ENCODE measurements around the gene OSBPL5.

OSBPL5 gene

GRCh38 chr11:3148255-3148989, 16.7 kb downstream of the OSBPL5 start:
- no peak for DNase-seq (ENCODE audit: low read depth)

- no peak for DNase-seq (ENCODE audit: low read depth)
Observed at GRCh38 chr11:3147626-3148025, 17.5 kb downstream of the OSBPL5 start.

GRCh38 chr11:3147257-3147619, 17.9 kb downstream of the OSBPL5 start:
- peak; percentile 48 for DNase-seq (ENCODE audit: low read depth)

- DNase-seq (ENCODE audit: low read depth): peak; percentile 88
Observed at GRCh38 chr11:3146612-3147256, 18.4 kb downstream of the OSBPL5 start.

- no peak for DNase-seq (ENCODE audit: low read depth)
Observed at GRCh38 chr11:3145206-3145520, 19.9 kb downstream of the OSBPL5 start.

- no peak for DNase-seq (ENCODE audit: low read depth)
Observed at GRCh38 chr11:3144296-3145205, 20.6 kb downstream of the OSBPL5 start.

- no peak for DNase-seq (ENCODE audit: low read depth)
Observed at GRCh38 chr11:3143136-3143880, 21.8 kb downstream of the OSBPL5 start.

GRCh38 chr11:3140291-3140603, 24.9 kb downstream of the OSBPL5 start:
- DNase-seq (ENCODE audit: low read depth): no peak

GRCh38 chr11:3139481-3140290, 25.4 kb downstream of the OSBPL5 start:
- DNase-seq (ENCODE audit: low read depth): no peak

GRCh38 chr11:3139086-3139440, 26.0 kb downstream of the OSBPL5 start:
- DNase-seq (ENCODE audit: low read depth): no peak

- no peak for DNase-seq (ENCODE audit: low read depth)
Observed at GRCh38 chr11:3138178-3139085, 26.7 kb downstream of the OSBPL5 start.

- no peak for DNase-seq (ENCODE audit: low read depth)
Observed at GRCh38 chr11:3137486-3138177, 27.5 kb downstream of the OSBPL5 start.

GRCh38 chr11:3136546-3137455, 28.3 kb downstream of the OSBPL5 start:
- DNase-seq (ENCODE audit: low read depth): no peak

- DNase-seq (ENCODE audit: low read depth): peak; percentile 14
Observed at GRCh38 chr11:3135481-3136440, 29.3 kb downstream of the OSBPL5 start.

GRCh38 chr11:3134651-3135480, 30.2 kb downstream of the OSBPL5 start:
- DNase-seq (ENCODE audit: low read depth): no peak

GRCh38 chr11:3134218-3134621, 30.9 kb downstream of the OSBPL5 start:
- no peak for DNase-seq (ENCODE audit: low read depth)
